Ectodermal cell (in vitro differentiated cells): Measurements from ENCODE around the gene UNC5B.

ENCODE experiments used
- H3K27ac ChIP-seq: 2 replicates; pipeline ENCODE4 v1.7.0; 2013; ENCODE audit warnings: mild to moderate bottlenecking, low read depth, low read length; ENCODE audit not compliant: insufficient read depth, poor library complexity, severe bottlenecking
- H3K27me3 ChIP-seq: 2 replicates; pipeline ENCODE4 v1.7.0; 2013; ENCODE audit warnings: mild to moderate bottlenecking, low read length; ENCODE audit not compliant: insufficient read depth, control insufficient read depth, poor library complexity, severe bottlenecking
- H3K36me3 ChIP-seq: one replicate; pipeline ENCODE4 v1.7.0; 2013; ENCODE audit warnings: low read length; ENCODE audit not compliant: control insufficient read depth, insufficient read depth
- H3K4me1 ChIP-seq: one replicate; pipeline ENCODE4 v1.7.0; 2013; ENCODE audit warnings: low read length; ENCODE audit not compliant: control insufficient read depth, insufficient read depth
- H3K4me3 ChIP-seq: 2 replicates; pipeline ENCODE4 v1.7.0; 2013; ENCODE audit warnings: low read depth, low read length, control low read depth; ENCODE audit not compliant: insufficient read depth
- H3K9me3 ChIP-seq: 2 replicates; pipeline ENCODE4 v1.7.0; 2013; ENCODE audit warnings: mild to moderate bottlenecking, low read length, moderate library complexity; ENCODE audit not compliant: control insufficient read depth
- WGBS, 2 experiments: methylation state at CpG; one replicate each; pipeline ENCODE4 v1.1.7; 2013; ENCODE audit warnings: missing lambda C conversion rate in 2 of 2; 5-methylcytosine and 5-hydroxymethylcytosine counted together

UNC5B gene

GRCh38 chr10:71238626-71239025 is 26.3 kb downstream of the UNC5B start:
- 89 to 91% methylated on average over 4 of the region's 4 CpGs for WGBS, 2 experiments
- H3K36me3 ChIP-seq: no peaks in the 10 kb centered on the region
- peaks cover 24% of the 10 kb centered on the region for H3K4me1 ChIP-seq
- no peaks in the 10 kb centered on the region for H3K27me3 ChIP-seq
- no peaks in the 10 kb centered on the region for H3K9me3 ChIP-seq
- no peak overlapping the region for H3K27ac ChIP-seq
- H3K4me3 ChIP-seq: no peak overlapping the region

- Histone ChIP-seq H3K4me3 (no peak overlapping the region), H3K27me3 (no peaks in the 10 kb centered on the region), H3K27ac (no peak overlapping the region), H3K4me1 (peaks cover 22% of the 10 kb centered on the region), H3K9me3 (no peaks in the 10 kb centered on the region), H3K36me3 (no peaks in the 10 kb centered on the region)
- WGBS, 2 experiments: 87 to 88% methylated on average over 13 of the region's 13 CpGs
These were observed 27.0 kb downstream of the UNC5B start for GRCh38 chr10:71239131-71239915.

GRCh38 chr10:71239946-71240795 is 27.8 kb downstream of the UNC5B start:
- no peak overlapping the region for H3K4me3 ChIP-seq
- WGBS, 2 experiments: 87% methylated on average over 22 of the region's 22 CpGs
- H3K4me1 ChIP-seq: peaks cover 19% of the 10 kb centered on the region
- H3K9me3 ChIP-seq: no peaks in the 10 kb centered on the region
- H3K27me3 ChIP-seq: no peaks in the 10 kb centered on the region
- no peaks in the 10 kb centered on the region for H3K36me3 ChIP-seq
- no peak overlapping the region for H3K27ac ChIP-seq

GRCh38 chr10:71241114-71241829 is 28.9 kb downstream of the UNC5B start:
- no peaks in the 10 kb centered on the region for H3K36me3 ChIP-seq
- WGBS, 2 experiments: 93 to 94% methylated on average over 11 of the region's 11 CpGs
- H3K27ac ChIP-seq: no peak overlapping the region
- H3K4me1 ChIP-seq: peaks cover 19% of the 10 kb centered on the region
- no peaks in the 10 kb centered on the region for H3K27me3 ChIP-seq
- H3K4me3 ChIP-seq: no peak overlapping the region
- H3K9me3 ChIP-seq: no peaks in the 10 kb centered on the region

GRCh38 chr10:71241830-71242621 is 29.7 kb downstream of the UNC5B start:
- Histone ChIP-seq H3K36me3 (no peaks in the 10 kb centered on the region), H3K27ac (no peak overlapping the region), H3K4me3 (no peak overlapping the region), H3K4me1 (peaks cover 11% of the 10 kb centered on the region), H3K27me3 (no peaks in the 10 kb centered on the region), H3K9me3 (no peaks in the 10 kb centered on the region)
- WGBS, 2 experiments: 86 to 88% methylated on average over 12 of the region's 12 CpGs

- Histone ChIP-seq H3K9me3 (no peaks in the 10 kb centered on the region), H3K27me3 (no peaks in the 10 kb centered on the region), H3K4me1 (peaks cover 11% of the 10 kb centered on the region), H3K36me3 (no peaks in the 10 kb centered on the region), H3K27ac (no peak overlapping the region), H3K4me3 (no peak overlapping the region)
- WGBS, 2 experiments: 89 to 91% methylated on average over 13 of the region's 13 CpGs
These were observed 30.2 kb downstream of the UNC5B start for GRCh38 chr10:71242622-71243009.

- Histone ChIP-seq H3K27me3 (no peaks in the 10 kb centered on the region), H3K36me3 (no peaks in the 10 kb centered on the region), H3K4me3 (no peak overlapping the region), H3K9me3 (no peaks in the 10 kb centered on the region), H3K4me1 (peaks cover 11% of the 10 kb centered on the region), H3K27ac (no peak overlapping the region)
- 93 to 96% methylated on average over 6 of the region's 6 CpGs for WGBS, 2 experiments
These were observed 31.5 kb downstream of the UNC5B start for GRCh38 chr10:71243756-71244395.

- no peaks in the 10 kb centered on the region for H3K36me3 ChIP-seq
- H3K4me1 ChIP-seq: peaks cover 11% of the 10 kb centered on the region
- 87 to 90% methylated on average over 29 of the region's 29 CpGs for WGBS, 2 experiments
- no peak overlapping the region for H3K27ac ChIP-seq
- no peaks in the 10 kb centered on the region for H3K27me3 ChIP-seq
- no peak overlapping the region for H3K4me3 ChIP-seq
- no peaks in the 10 kb centered on the region for H3K9me3 ChIP-seq
These were observed 32.4 kb downstream of the UNC5B start for GRCh38 chr10:71244431-71245419.
